Choroid plexus epithelial cell (primary cell): ENCODE data around the gene FRMD4A.

ENCODE experiments used
- DNase-seq: peaks from one replicate; pipeline ENCODE4 v3.0.0-alpha.2; 2010; ENCODE audit warnings: low read depth
- H3K4me3 ChIP-seq: 2 replicates; pipeline ENCODE4 v1.5.1; 2011; ENCODE audit warnings: low read depth, mild to moderate bottlenecking, control low read depth, low read length, moderate library complexity
- TF ChIP-seq, protein P1 (sequence below): conservative IDR thresholded peaks from 2 replicates; pipeline ENCODE4 v1.5.1; 2011; ENCODE audit warnings: low read depth, mild to moderate bottlenecking, control low read depth, inconsistent platforms, low read length, moderate library complexity

Gene FRMD4A

GRCh38 chr10:13797164-13797563 lies 533.6 kb downstream of the FRMD4A start:
- H3K4me3 ChIP-seq: no peak overlapping the region
- no peak for DNase-seq
- TF ChIP-seq, protein P1, sequence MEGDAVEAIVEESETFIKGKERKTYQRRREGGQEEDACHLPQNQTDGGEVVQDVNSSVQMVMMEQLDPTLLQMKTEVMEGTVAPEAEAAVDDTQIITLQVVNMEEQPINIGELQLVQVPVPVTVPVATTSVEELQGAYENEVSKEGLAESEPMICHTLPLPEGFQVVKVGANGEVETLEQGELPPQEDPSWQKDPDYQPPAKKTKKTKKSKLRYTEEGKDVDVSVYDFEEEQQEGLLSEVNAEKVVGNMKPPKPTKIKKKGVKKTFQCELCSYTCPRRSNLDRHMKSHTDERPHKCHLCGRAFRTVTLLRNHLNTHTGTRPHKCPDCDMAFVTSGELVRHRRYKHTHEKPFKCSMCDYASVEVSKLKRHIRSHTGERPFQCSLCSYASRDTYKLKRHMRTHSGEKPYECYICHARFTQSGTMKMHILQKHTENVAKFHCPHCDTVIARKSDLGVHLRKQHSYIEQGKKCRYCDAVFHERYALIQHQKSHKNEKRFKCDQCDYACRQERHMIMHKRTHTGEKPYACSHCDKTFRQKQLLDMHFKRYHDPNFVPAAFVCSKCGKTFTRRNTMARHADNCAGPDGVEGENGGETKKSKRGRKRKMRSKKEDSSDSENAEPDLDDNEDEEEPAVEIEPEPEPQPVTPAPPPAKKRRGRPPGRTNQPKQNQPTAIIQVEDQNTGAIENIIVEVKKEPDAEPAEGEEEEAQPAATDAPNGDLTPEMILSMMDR: no peak

DNA sequence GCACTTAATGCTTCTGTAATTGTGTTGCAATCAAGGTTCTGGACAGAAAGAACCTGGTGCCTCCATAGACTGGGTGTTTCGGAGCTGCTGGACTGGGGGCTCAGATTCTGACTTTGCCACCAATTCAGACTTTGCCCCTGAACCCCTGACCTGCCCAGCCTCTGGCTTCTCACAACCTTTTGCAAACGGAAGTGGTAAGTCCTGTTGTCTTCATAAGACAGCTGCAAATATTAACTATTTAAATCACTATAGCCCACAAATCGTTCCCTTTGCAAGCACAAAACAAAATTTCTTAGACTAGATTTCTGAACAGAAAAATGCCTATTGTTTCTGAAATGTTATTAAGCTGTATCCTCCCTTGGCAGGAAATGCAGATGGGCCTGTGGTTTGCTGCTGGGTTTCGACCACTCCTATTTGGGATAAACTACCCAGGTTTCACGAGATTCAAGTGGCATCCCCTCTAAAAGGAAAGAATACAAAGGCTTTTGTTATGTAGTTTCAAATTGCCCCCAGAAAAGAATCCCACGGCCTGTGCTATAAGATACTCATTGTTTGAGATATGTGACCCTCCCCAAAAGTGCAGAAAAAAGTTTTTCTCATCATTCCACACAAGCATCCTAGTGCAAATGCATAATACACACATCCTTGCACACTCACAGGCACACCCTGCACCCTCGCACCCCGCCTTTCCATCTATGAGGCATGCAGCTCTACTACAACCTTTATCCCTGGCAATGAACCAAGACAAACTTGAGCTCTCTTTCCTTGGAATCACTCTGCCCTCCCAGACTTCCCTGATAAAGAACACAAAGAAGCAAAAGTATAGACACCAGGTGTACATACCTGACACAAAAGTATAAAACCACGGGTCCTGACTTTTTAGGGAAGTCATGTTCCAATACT lies 534.8 kb downstream of the FRMD4A start:
- H3K4me3 ChIP-seq: no peak overlapping the region
- no peak for DNase-seq
- TF ChIP-seq, protein P1: no peak

DNA sequence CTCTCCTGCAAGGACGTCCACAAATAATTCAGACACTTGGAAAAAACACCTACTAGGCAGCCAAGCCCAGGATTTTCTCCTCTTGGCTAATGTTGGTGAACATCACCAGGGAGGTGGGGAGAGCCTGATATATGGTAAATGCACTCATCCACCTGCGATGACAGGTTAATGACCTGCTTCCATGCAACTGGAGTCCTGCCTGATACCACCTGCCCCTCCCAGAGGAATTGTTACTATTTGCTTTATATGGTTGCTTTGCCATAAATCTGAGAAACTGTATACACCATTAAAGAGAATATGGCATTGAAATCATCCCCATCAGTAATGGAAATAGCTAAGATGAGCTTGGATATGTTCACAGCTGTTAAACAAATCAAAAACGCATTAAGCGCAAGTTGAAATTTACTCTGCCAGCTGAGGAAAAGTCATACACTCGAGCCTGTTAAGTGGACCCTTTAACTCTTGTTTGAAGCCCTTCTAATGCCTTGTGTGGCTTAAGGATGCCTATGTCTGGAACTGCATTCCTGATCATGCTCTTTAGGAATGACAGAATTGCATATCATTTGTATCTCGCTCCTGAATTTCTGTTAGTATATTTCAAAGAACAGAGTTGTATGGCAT lies 535.6 kb downstream of the FRMD4A start:
- no peak overlapping the region for H3K4me3 ChIP-seq
- TF ChIP-seq, protein P1: no peak
- no peak for DNase-seq

- no peak overlapping the region for H3K4me3 ChIP-seq
- no peak for DNase-seq
- TF ChIP-seq, protein P1: no peak
Observed at GRCh38 chr10:13792006-13792405, 538.7 kb downstream of the FRMD4A start.

DNA sequence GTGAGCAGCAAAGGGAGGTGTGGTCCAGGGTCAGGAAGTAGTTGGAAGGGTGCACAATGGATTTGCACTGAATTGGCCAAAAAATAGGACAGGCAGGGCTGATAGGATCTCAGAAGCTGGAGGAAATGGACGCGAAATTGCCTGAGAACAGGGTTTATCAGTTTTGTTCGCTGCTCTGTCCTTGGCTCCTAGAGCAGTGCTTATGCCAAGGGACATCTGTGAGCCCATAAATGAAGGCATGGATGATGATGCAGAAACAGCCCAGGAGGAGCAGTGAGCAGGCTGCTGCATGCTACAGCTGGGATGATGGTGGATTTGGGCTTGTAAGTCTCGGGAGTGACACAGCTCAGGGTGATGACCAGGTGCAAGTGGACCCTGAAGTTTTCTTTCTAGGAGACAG lies 539.2 kb downstream of the FRMD4A start:
- TF ChIP-seq, protein P1: no peak
- no peak overlapping the region for H3K4me3 ChIP-seq
- DNase-seq: no peak

DNA sequence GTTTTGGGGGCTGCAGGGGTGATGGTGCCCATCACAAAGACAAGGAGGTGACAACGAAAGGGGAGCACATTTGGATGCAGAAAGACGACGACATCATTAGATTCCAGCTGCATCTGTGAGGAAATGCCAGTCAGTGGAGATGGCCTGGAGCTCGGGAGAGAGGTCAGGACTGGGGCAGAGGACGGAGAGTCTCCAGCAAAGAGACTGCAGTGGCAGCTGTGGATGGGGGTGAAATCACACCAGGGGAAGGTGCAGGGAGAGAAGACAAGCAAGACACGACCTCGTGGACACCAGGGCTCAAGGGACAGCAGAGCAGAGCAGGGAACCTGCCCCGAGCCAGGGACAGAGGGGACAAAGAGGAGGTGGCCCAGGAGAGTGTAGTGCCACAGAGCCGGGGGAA lies 540.5 kb downstream of the FRMD4A start:
- H3K4me3 ChIP-seq: no peak overlapping the region
- no peak for DNase-seq
- TF ChIP-seq, protein P1: no peak

DNA sequence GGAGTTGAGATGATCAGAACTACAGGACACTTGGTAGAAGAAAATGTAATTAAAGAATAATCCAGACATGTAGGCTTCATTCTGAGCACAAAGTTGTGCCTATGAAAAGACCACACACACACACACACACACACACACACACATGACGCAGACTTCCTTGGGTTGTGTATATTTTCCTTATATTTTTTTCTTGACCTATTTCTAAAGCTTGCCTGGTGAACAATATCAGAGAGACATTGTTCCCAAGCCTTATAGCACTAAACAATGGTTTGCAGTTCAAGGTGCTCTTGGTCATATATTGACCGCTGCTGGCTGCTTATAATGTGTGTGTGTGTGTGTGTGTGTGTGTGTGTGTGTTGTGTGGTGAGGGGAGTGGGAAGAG lies 541.3 kb downstream of the FRMD4A start:
- TF ChIP-seq, protein P1: no peak
- DNase-seq: no peak
- no peak overlapping the region for H3K4me3 ChIP-seq
